Measurements from ENCODE around the gene DYSF.

DNA sequence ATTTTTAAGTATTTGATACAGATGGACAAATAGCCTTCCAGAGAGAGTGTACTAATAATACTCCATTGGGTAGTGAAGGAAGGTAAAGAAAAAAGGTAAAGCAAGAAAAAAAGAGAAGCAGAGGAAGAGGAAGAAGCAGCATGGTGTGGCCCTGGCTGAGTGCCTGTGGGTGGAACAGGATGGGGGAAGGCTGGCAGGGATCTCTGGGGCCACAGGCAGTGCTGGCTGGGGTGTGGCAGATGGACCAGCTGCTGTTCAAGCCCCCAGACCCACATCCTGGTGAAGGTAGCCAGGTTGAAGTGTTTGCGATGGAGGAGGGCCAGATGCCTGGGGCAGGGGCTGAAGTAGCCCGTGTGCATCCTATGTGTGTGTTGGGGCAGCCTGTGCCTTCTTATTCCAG lies 79.0 kb downstream of the DYSF start:
- TF ChIP-seq, protein P1, sequence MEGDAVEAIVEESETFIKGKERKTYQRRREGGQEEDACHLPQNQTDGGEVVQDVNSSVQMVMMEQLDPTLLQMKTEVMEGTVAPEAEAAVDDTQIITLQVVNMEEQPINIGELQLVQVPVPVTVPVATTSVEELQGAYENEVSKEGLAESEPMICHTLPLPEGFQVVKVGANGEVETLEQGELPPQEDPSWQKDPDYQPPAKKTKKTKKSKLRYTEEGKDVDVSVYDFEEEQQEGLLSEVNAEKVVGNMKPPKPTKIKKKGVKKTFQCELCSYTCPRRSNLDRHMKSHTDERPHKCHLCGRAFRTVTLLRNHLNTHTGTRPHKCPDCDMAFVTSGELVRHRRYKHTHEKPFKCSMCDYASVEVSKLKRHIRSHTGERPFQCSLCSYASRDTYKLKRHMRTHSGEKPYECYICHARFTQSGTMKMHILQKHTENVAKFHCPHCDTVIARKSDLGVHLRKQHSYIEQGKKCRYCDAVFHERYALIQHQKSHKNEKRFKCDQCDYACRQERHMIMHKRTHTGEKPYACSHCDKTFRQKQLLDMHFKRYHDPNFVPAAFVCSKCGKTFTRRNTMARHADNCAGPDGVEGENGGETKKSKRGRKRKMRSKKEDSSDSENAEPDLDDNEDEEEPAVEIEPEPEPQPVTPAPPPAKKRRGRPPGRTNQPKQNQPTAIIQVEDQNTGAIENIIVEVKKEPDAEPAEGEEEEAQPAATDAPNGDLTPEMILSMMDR (conservative IDR thresholded peaks at IDR 0.05) = no peak
- no peak for TF ChIP-seq ZFX (IDR thresholded peaks at IDR 0.05)

Data from C4-2B (cell line).